GM21576 (cell line): ENCODE results near the gene C1orf116.

ENCODE experiments used
- ATAC-seq: cut with Tn5 transposase; IDR thresholded peaks from one replicate; pipeline ENCODE4 v1.9.1; 2021; ENCODE audit warnings: mild to moderate bottlenecking, moderate library complexity; ENCODE audit not compliant: unreplicated experiment

The C1orf116 gene

DNA sequence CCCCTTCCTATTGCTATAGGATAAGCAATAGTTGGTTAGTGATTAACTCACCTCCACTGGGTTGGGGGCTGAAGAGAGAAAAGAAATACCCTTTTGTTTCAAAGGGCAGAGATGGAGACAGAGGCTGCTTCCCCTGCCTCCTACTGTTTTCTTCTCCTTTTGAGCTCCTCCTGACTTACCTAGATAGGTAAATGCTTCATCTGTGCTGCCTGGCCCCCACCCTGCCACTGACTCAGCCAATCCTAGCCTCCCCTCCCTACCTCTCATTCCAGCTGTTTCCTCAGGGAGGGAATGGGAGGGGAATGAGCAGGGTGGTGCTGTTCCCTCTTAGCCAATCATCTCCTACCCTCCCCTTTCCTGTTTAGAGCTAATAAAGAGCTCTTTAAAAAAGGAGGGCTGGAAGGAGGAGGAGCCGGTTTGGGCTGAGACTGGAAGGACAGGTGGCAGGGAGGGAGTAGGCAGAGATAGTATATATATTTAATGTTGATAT, at the start of gene C1orf116:
Gene C1orf116, minus strand, starts transcription at position 229 of the 490 bp plus-strand sequence. CDS start 5,158 bp downstream, outside the sequence.
- ATAC-seq = no peak

DNA sequence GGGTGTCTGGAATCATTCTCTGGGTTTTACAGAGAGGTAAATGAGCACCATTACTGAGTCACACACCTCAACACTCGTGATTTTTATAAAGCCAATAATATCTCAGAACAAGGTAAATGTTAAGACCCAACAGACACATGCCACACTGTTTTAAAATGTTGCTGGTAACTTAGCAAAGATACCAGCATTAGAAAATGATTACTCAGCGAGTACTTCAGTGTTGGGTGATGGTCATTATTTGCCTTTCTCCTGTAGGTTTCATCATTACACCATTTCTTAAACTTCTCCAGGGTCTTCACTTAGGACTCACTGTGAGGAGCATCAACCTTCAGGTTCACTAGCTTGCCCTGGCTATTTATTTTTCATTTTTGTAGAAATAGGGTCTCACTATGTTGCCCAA, 49.2 kb upstream of the C1orf116 start:
- no peak for ATAC-seq

DNA sequence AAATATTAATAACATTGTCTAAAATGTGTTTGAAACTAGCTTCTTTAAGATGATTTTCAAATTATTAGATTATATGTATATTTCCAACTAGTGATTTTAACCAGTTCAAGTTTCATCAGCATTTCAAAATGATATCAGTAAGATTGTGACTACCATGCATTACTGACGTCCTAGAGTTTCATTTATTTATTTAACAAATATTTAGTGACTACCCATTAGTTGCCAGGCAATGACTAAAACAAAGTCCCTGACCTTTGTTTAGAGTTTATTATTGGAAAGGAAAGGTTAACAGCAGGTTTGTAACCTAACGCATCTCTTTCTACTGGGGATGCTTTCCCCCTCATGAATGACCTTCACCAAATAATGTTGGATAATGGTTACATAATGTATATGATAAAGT, 48.5 kb upstream of the C1orf116 start:
- ATAC-seq = no peak

DNA sequence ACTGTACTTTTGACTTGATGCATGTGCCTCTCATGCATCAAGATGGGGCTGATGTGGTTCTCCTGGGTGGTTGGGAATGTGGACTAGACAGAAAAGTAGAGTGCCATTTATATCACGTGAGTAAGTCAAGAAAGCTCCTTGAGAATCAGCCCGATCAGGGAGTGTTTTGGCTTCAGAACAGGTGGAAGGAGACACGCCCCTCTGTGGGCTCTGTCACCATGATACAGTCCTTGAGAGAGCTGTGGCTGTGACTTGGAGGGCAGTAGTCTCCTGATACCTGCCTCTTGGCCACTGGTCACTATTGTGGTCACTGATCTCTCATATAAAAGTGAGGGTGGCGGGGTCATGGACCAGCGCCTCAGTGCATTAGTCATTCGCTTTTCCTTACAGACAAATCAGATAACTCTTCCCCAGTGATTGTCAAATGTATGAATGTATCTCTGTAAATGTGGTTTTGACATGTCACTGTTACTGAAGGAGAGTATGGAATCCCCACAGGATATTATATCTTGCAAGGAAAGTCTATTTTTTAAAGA, 47.2 kb upstream of the C1orf116 start:
- ATAC-seq = no peak

DNA sequence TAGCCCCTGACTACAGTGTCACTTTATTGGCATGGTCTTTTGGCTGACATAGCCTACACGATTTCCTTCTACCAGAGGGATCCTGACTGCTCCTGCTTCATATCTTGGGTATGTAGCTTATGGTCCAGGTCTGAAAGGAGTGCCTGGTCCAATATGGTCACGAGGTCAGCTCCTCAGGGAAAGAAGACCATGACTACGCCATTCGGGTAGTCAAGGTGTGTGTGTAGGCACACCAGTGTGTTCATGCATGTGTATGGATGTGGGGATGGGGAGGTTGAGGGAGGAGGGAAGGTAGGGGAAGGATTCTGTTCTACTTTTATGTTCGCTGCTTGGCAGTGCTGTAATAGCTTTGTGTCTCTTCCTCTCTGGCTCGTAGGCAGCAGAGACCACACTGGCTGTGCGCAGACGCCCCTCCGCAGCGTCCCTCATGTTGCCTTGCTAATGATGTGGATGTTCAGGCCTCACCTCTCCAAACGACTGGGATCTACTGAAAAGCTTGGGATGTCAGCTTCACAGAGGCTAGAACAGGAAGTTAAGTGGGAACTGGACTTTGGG, 46.1 kb upstream of the C1orf116 start:
- ATAC-seq = no peak

DNA sequence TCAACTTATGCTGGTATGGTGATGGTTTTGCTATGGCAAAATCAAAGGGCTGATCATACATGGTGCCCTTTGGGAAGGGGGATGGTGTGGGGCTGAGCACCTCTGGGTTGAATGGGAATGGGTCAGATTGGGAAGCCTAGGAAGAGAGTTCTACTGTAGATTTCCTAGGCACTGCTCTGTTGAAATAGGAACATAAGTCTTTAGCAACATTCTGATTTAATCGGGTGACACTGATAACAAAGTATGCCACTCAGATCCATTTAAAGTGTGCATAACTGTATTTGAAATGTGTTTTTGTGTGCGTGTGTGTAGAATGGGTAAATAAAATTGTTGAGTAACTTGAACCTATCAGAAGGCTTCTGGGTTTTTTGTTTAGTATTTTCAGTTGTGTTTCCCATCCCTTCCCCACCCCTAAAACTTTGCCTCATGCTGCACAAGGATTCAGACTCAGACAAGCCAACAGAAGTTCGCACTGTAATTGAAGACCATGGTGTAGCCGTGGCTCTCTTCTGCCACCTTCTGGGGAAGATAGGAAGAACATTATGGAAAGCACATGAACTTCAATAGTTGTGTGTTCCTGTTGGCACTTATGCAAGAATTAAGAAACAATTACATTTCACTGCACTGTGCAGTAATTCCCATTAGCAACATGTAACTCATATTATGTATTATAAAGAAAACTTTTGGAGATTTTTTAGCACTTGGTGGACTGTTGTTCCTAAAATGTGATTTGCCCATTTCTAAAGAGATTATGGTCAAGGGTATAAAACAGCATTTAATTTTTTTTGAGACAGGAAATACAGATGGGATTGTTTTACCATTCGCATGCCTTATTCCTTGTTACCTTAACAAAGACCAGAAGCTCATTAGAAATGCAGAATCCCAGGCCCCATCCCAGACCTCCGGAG, 45.2 kb upstream of the C1orf116 start:
- peak; percentile 70 for ATAC-seq

DNA sequence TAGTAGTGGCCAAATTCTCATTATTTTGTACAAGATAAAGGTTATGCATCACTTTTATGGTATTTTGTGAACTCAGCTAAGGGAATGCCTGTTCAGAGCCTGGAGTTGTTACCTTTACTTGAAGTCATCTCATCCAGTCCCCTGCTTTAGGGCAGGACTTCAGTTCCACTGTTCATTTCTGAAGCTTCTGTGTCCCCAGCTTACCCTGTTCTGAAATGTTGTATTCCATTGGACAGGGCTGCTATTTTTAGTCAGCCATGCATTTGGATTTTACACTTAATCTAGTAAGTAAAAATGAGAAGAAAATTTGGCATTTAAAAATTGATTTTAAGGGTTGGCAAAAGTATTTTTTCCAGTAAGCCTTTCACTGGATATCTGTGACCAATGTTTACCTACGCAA, 44.5 kb upstream of the C1orf116 start:
- ATAC-seq = no peak

DNA sequence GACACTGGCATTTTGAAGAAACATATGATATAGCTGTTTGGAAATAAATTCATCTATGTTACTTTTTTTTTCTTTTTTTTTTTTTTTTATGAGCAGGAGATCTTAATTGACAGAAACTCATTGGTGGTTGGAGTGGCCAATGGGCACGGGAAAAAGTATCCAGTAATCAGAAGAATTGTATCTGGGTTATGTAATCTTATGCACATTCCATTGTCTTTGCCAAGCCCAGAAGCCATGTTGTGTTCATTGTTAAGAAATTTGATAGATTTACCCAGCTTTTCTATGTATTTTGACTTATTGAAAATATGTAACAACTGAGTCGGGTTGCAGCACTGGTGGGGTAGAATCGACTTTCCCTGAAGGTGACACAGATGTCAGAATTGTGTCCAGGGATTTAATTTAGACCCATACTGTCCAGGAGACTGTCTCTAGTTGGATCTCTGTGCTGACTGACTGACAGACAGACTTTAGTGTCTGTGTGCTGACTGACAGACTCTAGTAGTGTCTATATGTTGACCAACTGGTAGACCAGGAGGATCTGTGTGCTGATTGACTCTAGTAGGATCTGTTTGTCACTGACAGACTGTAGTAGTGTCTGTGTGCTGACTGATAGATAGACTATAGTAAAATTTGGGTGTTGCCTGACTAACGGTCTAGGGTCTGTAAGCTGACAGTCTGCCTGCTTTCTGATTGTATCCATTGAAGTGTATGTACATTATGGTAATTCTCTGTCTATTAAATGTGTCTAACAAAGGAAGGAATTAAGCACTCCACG, 43.8 kb upstream of the C1orf116 start:
- ATAC-seq = no peak

DNA sequence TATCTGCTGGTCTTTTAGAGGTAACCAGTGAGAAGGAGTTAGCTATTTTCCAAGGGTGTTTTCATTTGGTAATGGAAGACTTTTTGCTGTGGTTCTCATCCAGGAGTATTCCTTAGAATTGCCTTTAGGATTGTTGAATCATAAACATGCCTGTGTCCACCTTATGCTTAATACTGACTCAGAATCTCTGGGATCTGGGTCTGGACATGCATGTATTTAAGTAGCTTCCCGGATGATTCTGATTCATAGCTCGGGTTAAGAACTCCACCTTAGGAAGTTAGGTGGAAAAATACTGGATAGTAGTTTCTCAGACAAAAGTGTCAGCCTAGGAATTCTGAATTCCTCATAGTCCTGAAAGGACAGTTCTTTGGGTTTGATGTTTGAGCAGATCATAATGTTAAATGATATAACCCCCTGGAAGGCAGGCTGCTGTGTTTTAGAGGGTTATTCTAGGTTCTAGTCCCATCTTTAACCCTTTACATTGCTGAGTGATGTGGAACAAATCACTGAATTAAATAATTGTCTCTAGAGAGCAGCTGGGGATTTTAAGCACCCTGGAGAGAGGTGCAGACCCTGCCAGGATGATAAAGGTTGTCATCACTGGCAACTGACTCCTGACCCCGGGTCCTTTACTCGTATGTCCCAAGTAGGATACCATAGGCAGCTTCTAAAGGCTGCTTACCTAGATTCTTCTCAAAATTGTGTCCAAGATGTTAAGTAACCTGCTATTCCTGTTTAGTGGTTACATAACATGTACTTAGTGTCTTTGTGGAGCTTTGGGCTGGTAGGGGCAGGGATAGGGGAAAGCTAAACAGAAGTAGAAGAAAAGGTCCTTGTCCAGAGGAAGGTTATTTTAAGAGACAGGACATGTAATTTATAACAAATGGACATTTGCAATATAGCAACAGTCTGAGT, 41.6 kb upstream of the C1orf116 start:
- ATAC-seq = no peak

DNA sequence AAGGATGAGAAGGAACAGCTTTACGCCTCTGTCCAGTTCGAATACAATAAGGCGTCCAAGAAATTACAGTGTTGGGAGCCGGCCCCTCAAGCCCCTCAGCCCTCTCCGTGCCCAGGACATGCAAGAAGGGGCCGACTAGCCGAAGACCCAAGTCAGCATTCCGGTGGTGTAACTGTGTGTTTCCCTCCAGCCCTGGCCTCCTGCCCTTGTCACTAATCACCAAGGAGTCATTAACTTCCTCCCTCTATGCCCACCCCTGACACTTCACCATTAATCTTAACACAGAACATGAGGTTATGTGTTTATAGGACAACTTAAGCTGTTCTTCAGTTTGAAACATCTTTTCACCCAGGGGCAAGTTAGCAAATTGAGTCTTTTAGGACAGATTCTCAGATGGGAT, 39.7 kb upstream of the C1orf116 start:
- no peak for ATAC-seq

DNA sequence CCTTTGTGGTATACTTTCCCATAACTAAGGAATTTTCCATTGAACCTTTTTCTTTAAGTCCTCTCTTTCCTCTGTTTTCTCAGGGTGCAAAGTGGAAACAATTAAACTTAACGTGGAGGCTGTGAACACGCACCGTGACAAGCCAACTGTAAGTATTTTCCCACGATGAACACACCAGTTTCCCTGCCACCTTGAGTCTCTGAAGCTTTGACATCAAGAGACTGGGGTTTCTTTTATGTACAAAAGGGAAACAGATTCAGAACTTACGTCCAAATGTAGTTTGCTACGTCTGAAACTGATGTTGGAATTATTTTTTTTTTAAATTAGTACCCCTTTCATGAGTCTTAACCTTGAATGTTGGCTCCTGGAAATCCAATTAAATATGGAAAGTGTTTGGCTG, 38.9 kb upstream of the C1orf116 start:
- no peak for ATAC-seq

DNA sequence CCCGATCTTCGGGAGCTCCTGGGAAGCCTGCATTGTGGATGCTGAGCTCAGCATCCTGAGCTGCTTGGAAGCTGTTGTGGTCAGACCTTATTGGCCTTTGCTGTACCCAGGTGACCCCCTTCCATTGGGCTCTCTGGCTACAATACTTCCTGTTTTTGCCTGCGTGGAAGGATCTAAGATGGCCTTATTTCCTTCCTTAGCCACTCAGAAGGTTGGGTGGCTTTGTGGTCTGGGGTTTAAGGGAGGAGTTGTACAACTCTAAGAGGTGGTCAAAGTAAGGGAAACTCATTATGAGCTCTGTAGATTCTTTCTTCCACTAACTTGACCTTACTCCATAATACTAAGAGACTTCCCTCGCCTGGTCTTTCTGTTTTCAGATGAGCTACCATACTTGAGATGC, 38.3 kb upstream of the C1orf116 start:
- ATAC-seq = no peak

DNA sequence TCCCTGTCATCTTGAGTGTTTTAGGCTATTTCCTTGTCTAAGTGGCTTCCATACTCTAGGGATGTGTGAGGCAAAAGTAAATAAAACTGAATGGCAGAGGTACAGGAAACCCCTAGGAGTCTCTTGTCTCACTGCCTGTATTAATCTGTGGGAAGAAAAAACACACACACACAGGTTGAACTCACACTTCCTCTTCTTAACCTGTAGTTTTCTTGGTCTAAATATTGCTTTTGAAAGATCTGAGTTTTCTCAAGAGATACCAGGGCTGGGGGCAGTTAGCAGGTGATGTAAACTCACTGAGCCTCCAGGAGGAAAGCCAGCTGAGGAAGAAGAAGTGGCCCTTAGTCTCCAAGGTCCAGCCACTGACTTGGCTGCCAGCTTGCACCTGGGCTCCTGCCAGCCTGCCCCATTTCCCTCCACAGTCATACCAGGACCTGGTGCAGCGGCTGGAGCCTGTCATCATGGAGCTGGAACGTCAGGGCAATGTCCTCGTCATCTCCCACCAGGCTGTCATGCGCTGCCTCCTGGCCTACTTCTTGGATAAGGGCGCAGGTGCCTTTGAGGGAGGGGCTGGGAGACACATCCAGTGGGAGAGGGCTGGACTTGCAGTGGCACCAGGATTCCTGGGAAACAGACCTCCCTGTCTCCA, 37.4 kb upstream of the C1orf116 start:
- ATAC-seq = peak; percentile 59

DNA sequence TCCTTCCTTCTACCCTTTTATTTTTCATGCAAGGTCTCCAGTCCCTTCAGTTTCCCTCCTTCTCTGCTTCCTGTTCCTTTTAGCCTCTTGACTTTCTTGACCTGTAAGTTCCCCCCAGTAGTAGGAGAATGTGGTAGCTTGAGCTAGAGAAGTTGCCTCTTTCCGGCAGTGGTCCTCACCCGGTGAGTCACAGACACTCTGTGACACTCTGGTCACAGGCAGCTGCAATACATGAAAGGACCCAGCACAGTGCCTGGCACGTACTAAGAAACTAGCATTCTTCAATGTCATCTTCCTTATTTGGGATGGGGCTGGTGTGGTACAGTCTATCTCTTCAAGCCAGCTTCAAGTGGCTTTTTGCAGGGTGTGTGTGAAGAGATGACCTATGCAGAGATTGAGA, 36.5 kb upstream of the C1orf116 start:
- no peak for ATAC-seq

DNA sequence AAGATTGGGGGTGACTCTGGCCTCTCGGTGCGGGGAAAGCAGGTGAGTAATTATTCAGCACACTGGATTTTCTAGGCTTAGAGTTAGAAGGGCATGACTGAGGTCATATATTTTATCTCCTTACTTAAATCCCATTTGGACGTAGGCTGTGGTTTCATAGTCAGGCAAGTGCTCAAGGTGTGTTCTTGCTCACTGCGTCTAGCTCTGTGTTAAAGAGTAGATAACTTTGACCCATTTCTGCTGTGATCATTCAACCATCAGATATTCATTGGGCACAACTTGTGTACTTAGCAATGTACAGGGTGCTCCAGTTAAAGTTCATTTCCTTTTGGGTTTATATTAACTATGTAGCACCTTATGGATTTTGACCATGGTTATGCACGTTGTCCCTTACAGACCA, 35.1 kb upstream of the C1orf116 start:
- ATAC-seq = no peak

DNA sequence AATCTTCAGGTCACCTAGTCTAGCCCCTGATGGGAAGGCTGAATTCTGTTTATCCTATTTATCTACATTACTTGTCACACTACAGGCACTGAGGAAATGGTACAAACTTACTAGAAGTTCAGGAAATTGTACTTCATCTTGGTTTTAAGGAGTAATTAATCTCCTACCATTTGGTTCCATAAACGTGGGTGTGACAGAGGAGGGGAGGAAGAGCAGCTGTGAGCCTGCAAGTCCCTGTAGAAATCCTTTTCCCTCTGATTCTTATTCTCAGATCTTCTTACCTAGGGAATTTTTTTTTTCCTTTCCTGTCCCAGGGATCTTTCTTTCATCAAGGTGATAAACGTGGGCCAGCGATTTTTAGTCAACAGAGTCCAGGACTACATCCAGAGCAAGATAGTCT, 34.6 kb upstream of the C1orf116 start:
- no peak for ATAC-seq

DNA sequence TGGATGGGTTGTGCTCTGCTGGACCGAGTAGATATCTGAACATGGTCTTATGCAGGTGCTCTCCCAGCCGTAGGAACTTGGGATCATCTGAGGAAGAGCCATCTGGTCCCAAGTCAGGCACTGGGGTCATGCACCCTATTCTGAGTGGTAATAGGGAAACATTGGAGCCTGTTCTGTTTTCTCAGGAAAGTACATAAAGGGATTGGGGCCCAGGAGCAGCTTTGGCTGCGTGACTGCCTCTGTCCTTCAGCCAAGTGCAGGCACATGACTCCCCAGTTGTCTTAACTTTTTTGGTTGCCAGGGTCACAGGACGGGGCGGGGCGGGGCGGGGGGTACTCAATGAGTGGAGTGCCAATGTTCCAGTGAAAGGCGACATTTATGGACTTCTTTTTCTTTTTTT, 32.0 kb upstream of the C1orf116 start:
- ATAC-seq = no peak

DNA sequence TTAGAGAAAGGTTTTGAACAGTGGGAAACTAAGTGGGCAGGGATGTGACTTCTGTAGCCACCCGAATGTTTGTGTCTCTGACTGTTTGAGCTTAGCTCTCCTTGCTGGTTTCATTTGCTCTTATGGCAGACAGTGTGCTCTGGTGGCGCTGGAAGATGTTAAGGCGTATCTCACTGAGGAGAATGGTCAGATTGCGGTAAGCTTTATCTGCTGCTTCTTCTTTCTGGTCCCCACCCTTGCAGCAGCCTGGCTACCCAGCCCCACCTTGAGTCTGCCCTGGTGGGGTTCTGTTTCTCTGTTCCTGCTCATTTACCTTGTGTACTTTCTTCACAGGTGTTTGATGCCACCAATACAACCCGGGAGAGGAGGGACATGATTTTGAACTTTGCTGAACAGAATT, 30.5 kb upstream of the C1orf116 start:
- no peak for ATAC-seq

DNA sequence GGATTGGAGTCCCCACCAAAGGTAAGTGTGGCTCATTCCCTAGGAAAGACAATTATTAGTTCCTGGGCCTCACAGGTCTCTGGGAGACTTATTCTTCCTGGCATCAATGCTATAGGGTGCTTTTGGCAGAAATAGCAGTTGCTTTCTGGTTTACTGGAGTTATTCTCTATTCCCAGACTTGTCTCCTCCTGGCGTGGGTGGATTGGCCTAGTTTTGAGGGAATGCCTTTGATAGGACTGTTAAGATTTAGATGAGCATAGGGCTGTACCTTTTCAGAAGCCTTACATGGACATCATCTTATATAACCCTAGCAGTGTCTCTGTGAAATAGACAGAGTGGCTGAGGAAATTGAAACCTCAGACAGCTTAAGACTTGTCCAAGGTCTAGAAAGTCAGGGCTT, 29.5 kb upstream of the C1orf116 start:
- ATAC-seq = no peak

DNA sequence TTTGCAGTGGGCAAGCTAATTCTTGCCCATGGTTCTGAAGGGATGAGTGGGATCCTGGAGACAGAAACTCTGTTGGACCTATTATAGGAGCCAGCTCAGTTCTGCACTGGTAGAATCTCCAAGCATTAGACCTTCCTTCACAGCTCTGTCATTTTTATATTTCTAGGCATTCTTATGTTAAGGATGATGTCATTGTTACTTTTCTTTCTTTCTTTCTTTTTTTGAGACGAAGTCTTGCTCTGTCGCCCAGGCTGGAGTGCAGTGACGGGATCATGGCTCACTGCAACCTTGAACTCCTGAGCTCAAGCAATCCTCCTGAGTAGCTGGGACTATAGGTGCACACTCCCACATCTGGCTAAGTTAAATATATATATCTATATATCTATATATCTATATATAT, 28.0 kb upstream of the C1orf116 start:
- no peak for ATAC-seq
